ENCODE measurements around the gene M6PR. TPM values are rescaled to one million over a fixed set of nuclear protein-coding genes. Genes with fewer than 3 reads are reported as not detected.

Gene M6PR
- polyA plus RNA-seq, 1 donor from 2014 or later: 52.8 TPM

- H3K9me3 ChIP-seq (ENCODE audit: low read length): no peaks in the 10 kb centered on the region
- no peak for TF ChIP-seq REST (IDR thresholded peaks at IDR 0.05; ENCODE audit: borderline replicate concordance)
- TF ChIP-seq RAD21 (conservative IDR thresholded peaks at IDR 0.05): no peak
- no peak for TF ChIP-seq TAF1 (IDR thresholded peaks at IDR 0.05; ENCODE audit: low read depth)
- TF ChIP-seq MXI1 (conservative IDR thresholded peaks at IDR 0.05; ENCODE audit: poor library complexity, severe bottlenecking): no peak
- TF ChIP-seq POLR2AphosphoS5 (IDR thresholded peaks at IDR 0.05): no peak
- TF ChIP-seq SMC3 (conservative IDR thresholded peaks at IDR 0.05; ENCODE audit: poor library complexity): no peak
- no peak for TF ChIP-seq EP300 (conservative IDR thresholded peaks at IDR 0.05; ENCODE audit: poor library complexity, severe bottlenecking)
- no peak for TF ChIP-seq CTCF (IDR thresholded peaks at IDR 0.05; ENCODE audit: poor library complexity, severe bottlenecking)
- TF ChIP-seq EZH2 (IDR thresholded peaks at IDR 0.05; ENCODE audit: borderline replicate concordance, insufficient read depth, low read length, poor library complexity, severe bottlenecking): no peak
Measured at GRCh38 chr12:8948701-8949341, 624 bp downstream of the M6PR start.

GRCh38 chr12:8947737-8948136, 1.7 kb downstream of the M6PR start:
- no peaks in the 10 kb centered on the region for H4K20me1 ChIP-seq (ENCODE audit: insufficient read depth)
- H2AFZ ChIP-seq (ENCODE audit: low read depth, low read length): no peak overlapping the region
- H3K4me3 ChIP-seq (ENCODE audit: low read length): peak overlapping the region; percentile 79
- no peaks in the 10 kb centered on the region for H3K9me3 ChIP-seq (ENCODE audit: low read length)
- H3K36me3 ChIP-seq (ENCODE audit: insufficient read depth, low read length): no peaks in the 10 kb centered on the region
- H3K4me2 ChIP-seq (ENCODE audit: low read length): peak overlapping the region; percentile 94
- H3K79me2 ChIP-seq (replicated peaks; ENCODE audit: insufficient read depth, low read length): peaks cover 40% of the 10 kb centered on the region
- no peaks in the 10 kb centered on the region for H3K9me2 ChIP-seq (ENCODE audit: insufficient read depth, low read length)
- no peaks in the 10 kb centered on the region for H3F3A ChIP-seq (ENCODE audit: insufficient read depth, low read length, poor library complexity, severe bottlenecking)
- H3K9ac ChIP-seq (ENCODE audit: low read length): no peak overlapping the region
- TF ChIP-seq SMC3 (conservative IDR thresholded peaks at IDR 0.05; ENCODE audit: poor library complexity): no peak
- TF ChIP-seq EZH2 (IDR thresholded peaks at IDR 0.05; ENCODE audit: borderline replicate concordance, insufficient read depth, low read length, poor library complexity, severe bottlenecking): no peak
- no peak for TF ChIP-seq CTCF (IDR thresholded peaks at IDR 0.05; ENCODE audit: poor library complexity, severe bottlenecking)
- TF ChIP-seq EP300 (conservative IDR thresholded peaks at IDR 0.05; ENCODE audit: poor library complexity, severe bottlenecking): no peak
- TF ChIP-seq MXI1 (conservative IDR thresholded peaks at IDR 0.05; ENCODE audit: poor library complexity, severe bottlenecking): no peak
- no peak overlapping the region for H3K27ac ChIP-seq (ENCODE audit: low read length)
- no peaks in the 10 kb centered on the region for H3K27me3 ChIP-seq (ENCODE audit: insufficient read depth, low read depth, low read length)

More at GRCh38 chr12:8948701-8949341, 624 bp downstream of the M6PR start:
- no peaks in the 10 kb centered on the region for H3K27me3 ChIP-seq (ENCODE audit: insufficient read depth, low read depth, low read length)
- H3K27ac ChIP-seq (ENCODE audit: low read length): peak overlapping the region; percentile 90
- peak overlapping the region; percentile 79 for H3K4me3 ChIP-seq (ENCODE audit: low read length)
- H4K20me1 ChIP-seq (ENCODE audit: insufficient read depth): no peaks in the 10 kb centered on the region
- peak overlapping the region; percentile 82 for H3K9ac ChIP-seq (ENCODE audit: low read length)
- H3K4me2 ChIP-seq (ENCODE audit: low read length): peak overlapping the region; percentile 94
- H3K36me3 ChIP-seq (ENCODE audit: insufficient read depth, low read length): no peaks in the 10 kb centered on the region
- peak overlapping the region; percentile 56 for H2AFZ ChIP-seq (ENCODE audit: low read depth, low read length)
- H3F3A ChIP-seq (ENCODE audit: insufficient read depth, low read length, poor library complexity, severe bottlenecking): no peaks in the 10 kb centered on the region
- H3K9me2 ChIP-seq (ENCODE audit: insufficient read depth, low read length): no peaks in the 10 kb centered on the region
- H3K79me2 ChIP-seq (replicated peaks; ENCODE audit: insufficient read depth, low read length): peaks cover 40% of the 10 kb centered on the region
